HG03565 (cell line): Measurements from ENCODE around the gene CFAP53.
"Not testable (repeated sequence)": the region's sequence is repeated elsewhere in the genome, so short reads cannot be mapped to it uniquely, and the experiment has no call there.

Experiments
- ATAC-seq: cut with Tn5 transposase; IDR thresholded peaks from one replicate; pipeline ENCODE4 v1.9.1; 2021; ENCODE audit warnings: mild to moderate bottlenecking, moderate library complexity; ENCODE audit not compliant: unreplicated experiment

Gene CFAP53

GRCh38 chr18:50266248-50266704, at the start of gene CFAP53:
TSS of gene CFAP53 (minus strand) at chr18:50266495. CDS start at chr18:50266404, 91 bp downstream.
- peak; percentile 60 for ATAC-seq

GRCh38 chr18:50315100-50315871, 49.0 kb upstream of the CFAP53 start:
- peak; percentile 71 for ATAC-seq

GRCh38 chr18:50313873-50314460, 47.7 kb upstream of the CFAP53 start:
- ATAC-seq: no peak

GRCh38 chr18:50313031-50313607, 46.8 kb upstream of the CFAP53 start:
- ATAC-seq: no peak

GRCh38 chr18:50312296-50313030, 46.2 kb upstream of the CFAP53 start:
- ATAC-seq: peak; percentile 50

- ATAC-seq: no peak
Observed at GRCh38 chr18:50311650-50312049, 45.4 kb upstream of the CFAP53 start.

GRCh38 chr18:50310080-50310479, 43.8 kb upstream of the CFAP53 start:
- ATAC-seq: no peak

GRCh38 chr18:50308851-50309250, 42.6 kb upstream of the CFAP53 start:
- ATAC-seq: not testable (repeated sequence)

- ATAC-seq: peak; percentile 82
Observed at GRCh38 chr18:50307738-50308470, 41.6 kb upstream of the CFAP53 start.

- ATAC-seq: no peak
Observed at GRCh38 chr18:50307400-50307737, 41.1 kb upstream of the CFAP53 start.

- no peak for ATAC-seq
Observed at GRCh38 chr18:50306944-50307343, 40.6 kb upstream of the CFAP53 start.

GRCh38 chr18:50301074-50301473, 34.8 kb upstream of the CFAP53 start:
- ATAC-seq: no peak

GRCh38 chr18:50299626-50300388, 33.5 kb upstream of the CFAP53 start:
- ATAC-seq: no peak

- ATAC-seq: no peak
Observed at GRCh38 chr18:50298443-50299284, 32.4 kb upstream of the CFAP53 start.

GRCh38 chr18:50297621-50298442, 31.5 kb upstream of the CFAP53 start:
- peak; percentile 99 for ATAC-seq

GRCh38 chr18:50293039-50293438, 26.7 kb upstream of the CFAP53 start:
- ATAC-seq: no peak

GRCh38 chr18:50289108-50289443, 22.8 kb upstream of the CFAP53 start:
- ATAC-seq: no peak

- not testable (repeated sequence) for ATAC-seq
Observed at GRCh38 chr18:50288348-50289107, 22.2 kb upstream of the CFAP53 start.
